Measurements from ENCODE around the gene PYCARD.

PYCARD gene

GRCh38 chr16:31187808-31188189 lies 14.8 kb downstream of the PYCARD start:
- H3K9ac ChIP-seq (ENCODE audit: low read depth, low read length) = no peak overlapping the region
- H3K27me3 ChIP-seq (ENCODE audit: control insufficient read depth, insufficient read depth, low read length) = no peaks in the 10 kb centered on the region
- peaks cover 98% of the 10 kb centered on the region for H3K36me3 ChIP-seq (ENCODE audit: insufficient read depth, low read length)
- H3K4me3 ChIP-seq (ENCODE audit: low read length) = no peak overlapping the region
- H3K4me2 ChIP-seq (ENCODE audit: low read length) = no peak overlapping the region
- peaks cover 13% of the 10 kb centered on the region for H3K4me1 ChIP-seq (ENCODE audit: control insufficient read depth, insufficient read depth, low read length)
- H3K9me3 ChIP-seq (replicated peaks; ENCODE audit: low read length) = no peaks in the 10 kb centered on the region

- Histone ChIP-seq H3K4me2 (ENCODE audit: low read length) (no peak overlapping the region), H3K36me3 (ENCODE audit: insufficient read depth, low read length) (peaks cover 98% of the 10 kb centered on the region), H3K27me3 (ENCODE audit: control insufficient read depth, insufficient read depth, low read length) (no peaks in the 10 kb centered on the region), H3K4me1 (ENCODE audit: control insufficient read depth, insufficient read depth, low read length) (peaks cover 19% of the 10 kb centered on the region), H3K9ac (ENCODE audit: low read depth, low read length) (no peak overlapping the region), H3K4me3 (ENCODE audit: low read length) (no peak overlapping the region), H3K9me3 (replicated peaks; ENCODE audit: low read length) (no peaks in the 10 kb centered on the region)
These were observed 15.4 kb downstream of the PYCARD start for GRCh38 chr16:31186930-31187807.

GRCh38 chr16:31186176-31186575 lies 16.4 kb downstream of the PYCARD start:
- Histone ChIP-seq H3K4me2 (ENCODE audit: low read length) (no peak overlapping the region), H3K9ac (ENCODE audit: low read depth, low read length) (no peak overlapping the region), H3K9me3 (replicated peaks; ENCODE audit: low read length) (no peaks in the 10 kb centered on the region), H3K4me1 (ENCODE audit: control insufficient read depth, insufficient read depth, low read length) (peaks cover 19% of the 10 kb centered on the region), H3K4me3 (ENCODE audit: low read length) (no peak overlapping the region), H3K27me3 (ENCODE audit: control insufficient read depth, insufficient read depth, low read length) (no peaks in the 10 kb centered on the region), H3K36me3 (ENCODE audit: insufficient read depth, low read length) (peaks cover 96% of the 10 kb centered on the region)

GRCh38 chr16:31185339-31185738 lies 17.2 kb downstream of the PYCARD start:
- Histone ChIP-seq H3K4me3 (ENCODE audit: low read length) (no peak overlapping the region), H3K4me2 (ENCODE audit: low read length) (no peak overlapping the region), H3K9ac (ENCODE audit: low read depth, low read length) (no peak overlapping the region), H3K27me3 (ENCODE audit: control insufficient read depth, insufficient read depth, low read length) (no peaks in the 10 kb centered on the region), H3K36me3 (ENCODE audit: insufficient read depth, low read length) (peaks cover 92% of the 10 kb centered on the region), H3K9me3 (replicated peaks; ENCODE audit: low read length) (no peaks in the 10 kb centered on the region), H3K4me1 (ENCODE audit: control insufficient read depth, insufficient read depth, low read length) (peaks cover 19% of the 10 kb centered on the region)

GRCh38 chr16:31184888-31185287 lies 17.7 kb downstream of the PYCARD start:
- H3K4me3 ChIP-seq (ENCODE audit: low read length) = no peak overlapping the region

GRCh38 chr16:31183432-31184428 lies 18.8 kb downstream of the PYCARD start:
- no peaks in the 10 kb centered on the region for H3K9me3 ChIP-seq (replicated peaks; ENCODE audit: low read length)
- peak overlapping the region; percentile 93 for H3K4me3 ChIP-seq (ENCODE audit: low read length)
- no peaks in the 10 kb centered on the region for H3K27me3 ChIP-seq (ENCODE audit: control insufficient read depth, insufficient read depth, low read length)
- peak overlapping the region; percentile 92 for H3K4me2 ChIP-seq (ENCODE audit: low read length)
- H3K36me3 ChIP-seq (ENCODE audit: insufficient read depth, low read length) = peaks cover 76% of the 10 kb centered on the region
- H3K9ac ChIP-seq (ENCODE audit: low read depth, low read length) = peak overlapping the region; percentile 98
- H3K4me1 ChIP-seq (ENCODE audit: control insufficient read depth, insufficient read depth, low read length) = peaks cover 26% of the 10 kb centered on the region

More at GRCh38 chr16:31184888-31185287, 17.7 kb downstream of the PYCARD start:
- H3K4me1 ChIP-seq (ENCODE audit: control insufficient read depth, insufficient read depth, low read length) = peaks cover 19% of the 10 kb centered on the region
- no peaks in the 10 kb centered on the region for H3K27me3 ChIP-seq (ENCODE audit: control insufficient read depth, insufficient read depth, low read length)
- no peak overlapping the region for H3K4me2 ChIP-seq (ENCODE audit: low read length)
- H3K9ac ChIP-seq (ENCODE audit: low read depth, low read length) = no peak overlapping the region
- peaks cover 88% of the 10 kb centered on the region for H3K36me3 ChIP-seq (ENCODE audit: insufficient read depth, low read length)
- H3K9me3 ChIP-seq (replicated peaks; ENCODE audit: low read length) = no peaks in the 10 kb centered on the region

GRCh38 chr16:31182391-31182790 lies 20.2 kb downstream of the PYCARD start:
- Histone ChIP-seq H3K4me2 (ENCODE audit: low read length) (peak overlapping the region; percentile 92), H3K9ac (ENCODE audit: low read depth, low read length) (peak overlapping the region; percentile 98), H3K27me3 (ENCODE audit: control insufficient read depth, insufficient read depth, low read length) (no peaks in the 10 kb centered on the region), H3K4me1 (ENCODE audit: control insufficient read depth, insufficient read depth, low read length) (peaks cover 26% of the 10 kb centered on the region), H3K36me3 (ENCODE audit: insufficient read depth, low read length) (peaks cover 63% of the 10 kb centered on the region), H3K4me3 (ENCODE audit: low read length) (peak overlapping the region; percentile 93), H3K9me3 (replicated peaks; ENCODE audit: low read length) (no peaks in the 10 kb centered on the region)

- H3K4me2 ChIP-seq (ENCODE audit: low read length) = peak overlapping the region; percentile 92
- H3K9ac ChIP-seq (ENCODE audit: low read depth, low read length) = peak overlapping the region; percentile 98
- H3K36me3 ChIP-seq (ENCODE audit: insufficient read depth, low read length) = peaks cover 51% of the 10 kb centered on the region
- no peaks in the 10 kb centered on the region for H3K27me3 ChIP-seq (ENCODE audit: control insufficient read depth, insufficient read depth, low read length)
- H3K9me3 ChIP-seq (replicated peaks; ENCODE audit: low read length) = no peaks in the 10 kb centered on the region
- peak overlapping the region; percentile 93 for H3K4me3 ChIP-seq (ENCODE audit: low read length)
- H3K4me1 ChIP-seq (ENCODE audit: control insufficient read depth, insufficient read depth, low read length) = peaks cover 26% of the 10 kb centered on the region
These were observed 21.3 kb downstream of the PYCARD start for GRCh38 chr16:31181102-31181830.

GRCh38 chr16:31179747-31180459 lies 22.7 kb downstream of the PYCARD start, which contains the start of gene FUS:
Gene FUS, plus strand, starts transcription at chr16:31180139. Its CDS starts 76 bp downstream, at chr16:31180215.
- Histone ChIP-seq H3K4me1 (ENCODE audit: control insufficient read depth, insufficient read depth, low read length) (peaks cover 26% of the 10 kb centered on the region), H3K27me3 (ENCODE audit: control insufficient read depth, insufficient read depth, low read length) (no peaks in the 10 kb centered on the region), H3K9me3 (replicated peaks; ENCODE audit: low read length) (no peaks in the 10 kb centered on the region), H3K4me3 (ENCODE audit: low read length) (peak within 1 kb of the TSS; percentile 93), H3K36me3 (ENCODE audit: insufficient read depth, low read length) (peaks cover 38% of the 10 kb centered on the region), H3K9ac (ENCODE audit: low read depth, low read length) (peak within 1 kb of the TSS; percentile 98), H3K4me2 (ENCODE audit: low read length) (peak within 1 kb of the TSS; percentile 92)

- Histone ChIP-seq H3K4me1 (ENCODE audit: control insufficient read depth, insufficient read depth, low read length) (peaks cover 26% of the 10 kb centered on the region), H3K9me3 (replicated peaks; ENCODE audit: low read length) (no peaks in the 10 kb centered on the region), H3K27me3 (ENCODE audit: control insufficient read depth, insufficient read depth, low read length) (no peaks in the 10 kb centered on the region), H3K9ac (ENCODE audit: low read depth, low read length) (peak overlapping the region; percentile 98), H3K4me2 (ENCODE audit: low read length) (peak overlapping the region; percentile 92), H3K36me3 (ENCODE audit: insufficient read depth, low read length) (peaks cover 34% of the 10 kb centered on the region), H3K4me3 (ENCODE audit: low read length) (peak overlapping the region; percentile 93)
These were observed 23.3 kb downstream of the PYCARD start for GRCh38 chr16:31179219-31179746.
